ENCODE results near the gene SORCS1.

- TF ChIP-seq EZH2 (optimal IDR thresholded peaks at IDR 0.05; ENCODE audit: low read depth, low read length) (no peak), EZH2phosphoT487 (IDR thresholded peaks at IDR 0.05; ENCODE audit: low read length) (no peak), CTCF (IDR thresholded peaks at IDR 0.05; ENCODE audit: low read length) (no peak)
These were observed 132.4 kb downstream of the SORCS1 start for GRCh38 chr10:107031931-107032699.
